T-helper 1 cell treated with Interleukin-12 subunit alpha and Interleukin-12 subunit beta and Interleukin-4 antibody, amounts not matched to agents 30 ng/mL and 1 ng/mL, for 36 hours (primary cell): ENCODE data around the gene WDR20. TPM values are rescaled to one million over a fixed set of nuclear protein-coding genes. Genes with fewer than 3 reads are reported as not detected.

ENCODE experiments used
- total RNA-seq: library from RNA; stranded (reverse); gene quantifications from 2 replicates; pipeline ENCODE4 v1.2.3, GENCODE V29; 2022

The WDR20 gene
- total RNA-seq, 1 donor from 2014 or later = 39.8 TPM

Other genes with a start within 250 kb of the WDR20 start
- 285 and 295 TPM in 2 replicates for gene DYNC1H1, start 175.3 kb upstream of the WDR20 start, total RNA-seq
- 580 and 595 TPM in 2 replicates for gene HSP90AA1, start 52.9 kb upstream of the WDR20 start, total RNA-seq
- 2.3 and 3.6 TPM in 2 replicates for gene MOK, start 165.3 kb downstream of the WDR20 start, total RNA-seq
- gene ZNF839, start 179.8 kb downstream of the WDR20 start, total RNA-seq = 14.8 and 16.4 TPM in 2 replicates
- 27.4 and 33.0 TPM in 2 replicates for gene CINP, start 223.0 kb downstream of the WDR20 start, total RNA-seq
- gene TECPR2, start 223.0 kb downstream of the WDR20 start, total RNA-seq = 13.3 and 14.1 TPM in 2 replicates